Activated T-helper 17 cell treated with anti-CD3 and anti-CD28 coated beads, Interleukin-2, amount 50 U/mL, for 72 hours (primary cell): ENCODE results near the gene TNP2. TPM values are rescaled to one million over a fixed set of nuclear protein-coding genes. Genes with fewer than 3 reads are reported as not detected.
A peak's percentile ranks its signal among the peaks of the same experiment; 100 is the strongest.

ENCODE experiments used
- ATAC-seq: fragments of 150-1000 bp; cut with Tn5 transposase; replicated peaks from 2 replicates; pipeline ENCODE4 v1.10.0; 2021; ENCODE audit warnings: mild to moderate bottlenecking, moderate library complexity
- H3K27ac Mint-ChIP-seq: one replicate; pipeline ENCODE4 v1.8.0; 2022; ENCODE audit warnings: mixed read lengths
- H3K27me3 Mint-ChIP-seq: one replicate; pipeline ENCODE4 v1.8.0; 2022; ENCODE audit warnings: mixed read lengths
- H3K36me3 Mint-ChIP-seq: one replicate; pipeline ENCODE4 v1.8.0; 2022; ENCODE audit warnings: low read depth, mild to moderate bottlenecking, mixed read lengths
- H3K4me1 Mint-ChIP-seq: one replicate; pipeline ENCODE4 v1.8.0; 2022; ENCODE audit warnings: mixed read lengths
- H3K4me3 Mint-ChIP-seq: one replicate; pipeline ENCODE4 v1.8.0; 2022; ENCODE audit warnings: mild to moderate bottlenecking, mixed read lengths
- H3K9me3 Mint-ChIP-seq: one replicate; pipeline ENCODE4 v1.8.0; 2022; ENCODE audit warnings: mixed read lengths
- total RNA-seq, 2 donors: library from RNA; stranded (reverse); gene quantifications; one replicate each; pipeline ENCODE4 v1.2.3, GENCODE V29; 2022

Gene TNP2
- total RNA-seq, 2 donors from 2014 or later = not detected

DNA sequence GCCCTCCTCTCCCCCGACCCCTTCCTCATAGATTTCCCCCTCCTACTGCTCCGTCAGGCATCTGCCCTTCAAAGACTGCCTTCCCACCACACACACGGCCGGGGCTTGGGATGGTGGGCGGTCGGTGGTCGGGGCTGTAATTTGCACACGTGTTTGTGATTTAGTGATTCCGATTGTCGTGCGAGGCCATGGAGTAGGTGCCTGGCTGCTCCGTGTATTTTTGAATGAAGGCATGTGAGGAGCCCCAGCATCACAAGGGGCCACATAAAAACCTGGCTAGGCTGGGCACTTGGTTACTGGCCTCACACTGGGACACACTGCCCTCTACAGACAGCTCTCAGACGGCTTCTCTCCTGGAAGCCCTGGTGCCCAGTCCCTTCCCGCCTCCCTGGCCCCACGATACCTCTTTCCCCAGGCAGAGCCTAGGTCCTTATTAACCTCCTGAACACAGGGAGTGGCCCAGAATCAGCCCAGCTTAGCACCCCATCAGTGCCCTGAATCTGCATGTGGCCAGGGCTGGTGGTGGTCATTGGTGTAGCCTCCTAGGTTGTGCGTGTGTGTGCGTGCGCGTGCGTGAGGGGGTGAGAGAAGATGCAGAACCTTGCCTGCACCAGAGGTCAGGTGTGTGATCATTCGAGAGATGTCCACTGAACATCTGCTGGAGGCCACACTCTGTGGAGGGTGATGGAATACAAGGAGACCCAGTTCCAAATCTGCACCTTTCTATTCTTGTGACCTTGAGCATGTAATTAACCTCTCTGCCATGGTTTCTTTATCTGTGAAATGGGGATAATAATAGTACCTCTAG, 11.8 kb downstream of the TNP2 start:
- peak overlapping the region; percentile 98 for H3K27ac Mint-ChIP-seq
- H3K4me3 Mint-ChIP-seq = peak overlapping the region; percentile 98
- ATAC-seq = peak; percentile 27
- H3K9me3 Mint-ChIP-seq = no peaks in the 10 kb centered on the region
- H3K27me3 Mint-ChIP-seq = peaks cover 3% of the 10 kb centered on the region
- peaks cover 22% of the 10 kb centered on the region for H3K4me1 Mint-ChIP-seq
- peaks cover 46% of the 10 kb centered on the region for H3K36me3 Mint-ChIP-seq

DNA sequence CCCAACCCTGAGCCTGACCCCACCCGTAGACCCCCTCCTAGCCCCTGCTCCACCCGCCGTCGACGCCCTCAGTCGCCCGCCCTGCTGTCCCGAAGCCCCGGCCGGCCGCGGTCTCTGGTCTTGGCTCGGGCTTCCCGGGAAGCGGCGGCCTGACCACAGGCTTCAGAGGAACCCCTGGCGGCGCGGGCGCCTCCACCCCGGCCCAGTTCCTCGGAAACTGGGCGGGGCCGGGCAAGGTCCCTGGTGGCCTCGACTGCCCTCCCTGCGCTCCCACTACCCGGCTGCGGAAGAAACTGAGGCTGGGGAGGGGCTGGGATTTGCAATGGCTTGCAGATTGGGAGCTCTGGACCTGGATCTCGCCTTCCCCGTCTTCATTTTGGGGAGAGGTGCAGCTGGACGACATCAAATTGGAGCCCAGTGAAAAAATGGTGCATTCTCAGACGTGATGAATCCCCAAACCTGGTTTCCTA, 12.4 kb downstream of the TNP2 start:
- peak overlapping the region; percentile 98 for H3K4me3 Mint-ChIP-seq
- no peak for ATAC-seq
- H3K9me3 Mint-ChIP-seq = no peaks in the 10 kb centered on the region
- peaks cover 53% of the 10 kb centered on the region for H3K36me3 Mint-ChIP-seq
- peak overlapping the region; percentile 98 for H3K27ac Mint-ChIP-seq
- H3K27me3 Mint-ChIP-seq = peaks cover 3% of the 10 kb centered on the region
- peaks cover 27% of the 10 kb centered on the region for H3K4me1 Mint-ChIP-seq

DNA sequence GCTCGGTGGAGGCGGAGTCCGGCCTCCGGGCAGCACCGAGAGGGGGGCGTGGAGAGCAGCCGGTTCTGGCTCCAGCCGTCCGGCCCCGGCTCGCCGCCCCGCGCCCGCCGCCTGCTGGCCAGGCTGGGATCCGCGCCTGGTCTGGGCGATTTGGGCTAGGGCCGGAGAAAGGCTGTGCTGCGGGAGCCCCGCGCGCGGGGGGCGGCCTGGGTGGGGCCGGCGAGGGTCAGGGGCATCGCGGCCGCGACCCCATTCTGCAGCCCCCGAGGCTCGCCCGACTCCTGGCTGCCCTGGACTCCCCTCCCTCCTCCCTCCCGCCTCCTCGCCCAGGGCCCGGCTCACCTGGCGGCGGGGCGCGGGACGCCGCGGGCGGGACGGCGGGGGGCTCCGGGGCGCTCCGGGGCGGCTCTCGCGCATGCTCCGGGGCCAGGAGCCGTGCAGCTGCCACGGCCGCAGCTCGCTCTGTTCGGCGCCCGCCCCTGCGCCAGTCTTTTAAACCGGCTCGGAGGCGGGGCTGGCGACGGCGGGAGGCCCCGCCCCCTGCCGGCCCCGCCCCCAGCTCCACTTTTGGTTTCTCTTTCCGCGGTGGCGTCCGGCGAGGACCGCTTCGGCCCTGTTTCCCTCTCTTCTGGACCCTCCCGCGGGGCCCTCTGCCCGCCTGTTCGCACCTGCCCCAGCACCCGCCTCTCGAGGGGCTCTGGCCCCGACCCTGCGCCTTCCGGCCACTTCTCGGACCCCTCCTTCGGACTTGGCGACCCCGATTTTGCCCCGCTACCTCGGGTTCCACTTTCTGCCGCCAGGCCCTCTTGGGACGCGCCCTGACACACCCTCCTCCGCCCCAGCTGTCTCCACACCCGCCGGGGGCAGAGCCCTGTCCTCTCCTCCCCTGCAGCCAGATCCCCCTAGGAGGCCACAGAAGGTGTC, 13.1 kb downstream of the TNP2 start, which contains the start of gene SOCS1:
TSS of gene SOCS1 (minus strand) at position 468 of the 924 bp plus-strand sequence. CDS start 726 bp downstream, outside the sequence.
- peaks cover 29% of the 10 kb centered on the region for H3K4me1 Mint-ChIP-seq
- ATAC-seq = peak; percentile 49
- peaks cover 57% of the 10 kb centered on the region for H3K36me3 Mint-ChIP-seq
- H3K9me3 Mint-ChIP-seq = no peaks in the 10 kb centered on the region
- H3K4me3 Mint-ChIP-seq = peak within 1 kb of the TSS; percentile 98
- H3K27ac Mint-ChIP-seq = peak within 1 kb of the TSS; percentile 98
- peaks cover 3% of the 10 kb centered on the region for H3K27me3 Mint-ChIP-seq

DNA sequence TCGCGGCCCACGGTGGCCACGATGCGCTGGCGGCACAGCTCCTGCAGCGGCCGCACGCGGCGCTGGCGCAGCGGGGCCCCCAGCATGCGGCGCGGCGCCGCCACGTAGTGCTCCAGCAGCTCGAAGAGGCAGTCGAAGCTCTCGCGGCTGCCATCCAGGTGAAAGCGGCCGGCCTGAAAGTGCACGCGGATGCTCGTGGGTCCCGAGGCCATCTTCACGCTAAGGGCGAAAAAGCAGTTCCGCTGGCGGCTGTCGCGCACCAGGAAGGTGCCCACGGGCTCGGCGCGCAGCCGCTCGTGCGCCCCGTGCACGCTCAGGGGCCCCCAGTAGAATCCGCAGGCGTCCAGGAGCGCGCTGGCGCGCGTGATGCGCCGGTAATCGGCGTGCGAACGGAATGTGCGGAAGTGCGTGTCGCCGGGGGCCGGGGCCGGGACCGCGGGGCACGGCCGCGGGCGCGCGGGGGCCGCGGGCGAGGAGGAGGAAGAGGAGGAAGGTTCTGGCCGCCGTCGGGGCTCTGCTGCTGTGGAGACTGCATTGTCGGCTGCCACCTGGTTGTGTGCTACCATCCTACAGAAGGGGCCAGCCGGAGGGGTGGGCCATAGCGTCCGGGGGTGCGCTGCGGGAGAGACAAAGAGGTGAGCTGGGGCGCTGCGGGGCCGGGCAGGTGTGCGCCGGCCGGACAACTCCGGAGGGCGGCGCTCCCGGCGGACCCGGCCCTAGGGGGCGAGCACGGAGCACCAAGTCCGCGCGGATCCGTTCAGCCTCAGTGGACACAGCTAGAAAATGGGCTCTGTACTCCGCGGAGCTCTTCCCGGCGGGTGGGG, 14.0 kb downstream of the TNP2 start:
- Mint-ChIP-seq H3K27ac (peak overlapping the region; percentile 98), H3K9me3 (no peaks in the 10 kb centered on the region), H3K27me3 (peaks cover under 1% of the 10 kb centered on the region), H3K4me1 (peaks cover 31% of the 10 kb centered on the region), H3K36me3 (peaks cover 65% of the 10 kb centered on the region), H3K4me3 (peak overlapping the region; percentile 97)
- no peak for ATAC-seq

DNA sequence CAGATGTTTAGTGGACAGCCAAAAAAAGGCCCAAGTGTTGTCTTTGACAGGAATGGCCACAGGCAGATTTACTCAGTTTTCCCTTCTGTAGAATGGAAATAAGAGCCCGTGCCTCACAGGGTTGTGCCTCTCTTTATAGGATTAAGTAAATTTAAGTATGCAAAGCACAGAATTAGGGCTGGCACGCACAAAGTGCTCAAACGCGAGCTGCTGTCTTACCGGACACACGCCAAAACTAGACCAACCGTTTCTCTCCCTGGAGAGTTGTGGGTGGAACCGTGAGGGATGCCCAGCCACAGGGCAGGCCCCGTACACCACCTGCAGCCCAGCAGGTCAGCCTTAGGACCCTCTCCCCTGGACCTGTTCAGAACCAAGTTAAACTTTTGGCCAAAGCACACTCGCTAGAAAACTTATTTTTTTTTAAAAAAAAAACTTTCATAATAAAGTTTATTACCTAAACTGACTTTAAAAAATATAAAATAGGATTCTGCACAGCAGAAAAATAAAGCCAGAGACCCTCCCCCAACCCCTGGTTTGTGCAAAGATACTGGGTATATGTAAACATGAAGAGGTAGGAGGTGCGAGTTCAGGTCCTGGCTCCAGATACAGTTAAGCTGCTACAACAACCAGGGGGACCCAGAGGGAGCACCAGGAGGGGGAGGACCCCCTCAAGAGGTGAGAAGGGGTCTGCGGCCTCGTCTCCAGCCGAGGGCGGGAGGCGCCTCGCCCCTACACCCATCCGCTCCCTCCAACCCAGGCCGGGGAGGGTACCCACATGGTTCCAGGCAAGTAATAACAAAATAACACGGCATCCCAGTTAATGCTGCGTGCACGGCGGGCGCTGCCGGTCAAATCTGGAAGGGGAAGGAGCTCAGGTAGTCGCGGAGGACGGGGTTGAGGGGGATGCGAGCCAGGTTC, 14.9 kb downstream of the TNP2 start:
- H3K27ac Mint-ChIP-seq = peak overlapping the region; percentile 98
- H3K4me3 Mint-ChIP-seq = peak overlapping the region; percentile 97
- peaks cover 65% of the 10 kb centered on the region for H3K36me3 Mint-ChIP-seq
- ATAC-seq = no peak
- H3K27me3 Mint-ChIP-seq = no peaks in the 10 kb centered on the region
- peaks cover 28% of the 10 kb centered on the region for H3K4me1 Mint-ChIP-seq
- no peaks in the 10 kb centered on the region for H3K9me3 Mint-ChIP-seq

DNA sequence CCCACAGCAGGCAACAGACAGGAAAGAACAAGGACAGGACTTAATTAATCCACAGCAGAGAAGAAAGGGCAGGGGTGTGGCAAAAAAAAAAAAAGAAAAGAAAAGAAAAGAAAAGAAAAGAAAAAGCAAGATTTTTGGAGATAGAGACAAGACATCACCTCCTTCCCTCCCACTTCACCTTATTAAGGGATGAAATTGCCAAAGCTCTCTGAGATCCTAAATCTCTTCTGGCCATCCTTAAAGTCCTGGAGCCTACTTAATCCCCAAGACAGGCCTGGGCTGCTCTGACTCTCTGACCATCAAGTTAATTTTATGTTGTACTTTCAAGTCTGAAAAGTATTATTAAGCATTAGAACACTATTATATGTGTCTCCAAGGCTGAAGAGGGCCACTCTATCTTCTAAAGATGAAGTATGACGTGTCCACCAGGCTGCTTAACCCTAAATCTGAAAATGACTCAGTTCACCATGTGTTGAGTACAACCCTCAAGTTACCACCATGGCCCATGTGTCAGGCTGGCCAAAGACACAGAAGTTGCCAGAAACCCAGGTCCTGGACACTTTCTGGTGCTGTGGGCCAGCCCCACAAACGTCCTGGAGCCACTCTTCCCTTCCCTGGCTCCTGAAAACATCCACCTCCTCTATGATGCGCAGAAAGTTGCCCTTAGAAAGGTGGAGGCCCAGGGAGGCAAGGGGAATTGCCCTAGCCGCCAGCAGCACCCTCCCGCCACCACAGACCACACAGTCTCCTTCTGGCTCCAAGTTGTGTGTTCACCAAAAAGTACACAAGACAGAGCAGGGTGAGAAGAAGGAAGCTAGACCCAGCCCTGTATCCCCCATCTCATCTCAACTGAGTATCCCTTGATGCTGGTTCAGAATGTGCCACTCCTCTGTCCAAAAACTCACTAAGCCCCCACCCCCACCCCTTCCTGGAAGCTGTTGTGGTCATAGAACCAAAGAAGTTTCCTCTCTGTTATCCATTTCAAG, 15.8 kb downstream of the TNP2 start:
- peak overlapping the region; percentile 97 for H3K4me3 Mint-ChIP-seq
- no peaks in the 10 kb centered on the region for H3K27me3 Mint-ChIP-seq
- H3K27ac Mint-ChIP-seq = peak overlapping the region; percentile 98
- peaks cover 65% of the 10 kb centered on the region for H3K36me3 Mint-ChIP-seq
- H3K4me1 Mint-ChIP-seq = peaks cover 29% of the 10 kb centered on the region
- ATAC-seq = peak; percentile 50
- no peaks in the 10 kb centered on the region for H3K9me3 Mint-ChIP-seq

DNA sequence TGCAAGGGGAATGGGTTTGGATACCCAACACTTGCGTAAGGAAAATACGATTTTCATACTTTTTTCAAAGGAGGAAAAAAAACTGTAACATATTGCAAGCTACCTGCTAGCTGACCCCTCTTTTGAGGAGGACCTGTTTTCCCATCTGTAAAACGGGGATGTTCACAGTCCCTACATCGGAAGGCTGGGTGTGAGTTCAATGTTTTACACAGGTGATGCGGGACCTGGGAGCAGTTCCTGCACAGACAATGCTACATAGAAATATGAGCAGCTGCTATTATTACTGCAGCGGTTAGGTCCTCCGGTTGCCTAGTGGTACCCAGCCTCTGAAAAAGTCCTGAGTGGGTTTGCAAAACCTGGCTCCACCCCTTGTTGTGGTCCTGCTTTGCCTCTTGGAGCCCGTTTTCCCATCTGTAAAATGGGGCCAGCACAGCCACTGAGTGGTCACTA, 16.6 kb downstream of the TNP2 start:
- Mint-ChIP-seq H3K27me3 (no peaks in the 10 kb centered on the region), H3K27ac (peak overlapping the region; percentile 98), H3K9me3 (no peaks in the 10 kb centered on the region), H3K36me3 (peaks cover 65% of the 10 kb centered on the region), H3K4me3 (peak overlapping the region; percentile 97), H3K4me1 (peaks cover 23% of the 10 kb centered on the region)
- ATAC-seq = no peak

DNA sequence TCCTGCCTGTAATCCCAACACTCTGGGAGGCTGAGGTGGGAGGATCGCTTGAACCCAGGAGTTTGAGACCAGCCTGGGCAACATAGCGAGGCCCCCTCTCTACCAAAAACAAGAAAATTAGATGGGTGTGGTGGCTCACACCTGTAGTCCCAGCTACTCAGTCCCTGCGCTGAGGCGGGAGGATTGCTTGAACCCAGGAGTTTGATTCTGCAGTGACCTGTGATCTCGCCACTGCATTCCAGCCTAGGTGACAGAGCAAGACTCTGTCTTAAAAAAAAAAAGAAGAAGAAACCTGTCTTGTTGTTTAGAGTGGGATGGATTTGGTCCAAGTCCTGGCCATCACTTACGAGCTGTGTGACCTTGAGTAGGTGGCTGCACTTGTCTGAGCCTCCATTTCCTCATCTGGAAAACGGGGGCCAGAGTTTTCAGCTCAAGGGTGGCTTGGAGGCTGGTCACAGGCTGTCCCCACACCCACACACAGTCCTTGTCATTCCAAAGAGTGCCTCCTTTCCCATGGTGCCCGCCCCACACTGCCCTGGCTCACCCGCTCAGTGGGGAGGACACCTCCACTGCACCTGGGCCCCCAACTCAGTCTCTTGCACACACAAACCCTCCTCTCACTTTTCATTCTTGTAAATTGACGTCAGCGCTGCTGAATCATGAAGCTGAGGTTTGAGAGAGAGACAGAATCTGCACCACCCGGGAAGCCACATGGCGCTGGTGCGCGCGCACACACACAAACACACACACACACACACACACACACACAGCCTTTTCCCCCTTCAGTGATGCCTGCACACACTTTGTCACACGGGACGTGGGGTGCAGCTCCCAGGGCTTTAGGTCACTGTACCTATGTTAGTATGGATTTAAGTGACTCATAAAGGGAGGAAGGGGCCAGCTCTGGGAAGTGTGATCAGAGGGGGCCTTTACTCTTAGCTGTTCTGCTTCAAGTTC, 17.3 kb downstream of the TNP2 start:
- Mint-ChIP-seq H3K4me1 (peaks cover 17% of the 10 kb centered on the region), H3K36me3 (peaks cover 59% of the 10 kb centered on the region), H3K9me3 (no peaks in the 10 kb centered on the region), H3K27ac (peak overlapping the region; percentile 98), H3K27me3 (no peaks in the 10 kb centered on the region), H3K4me3 (peak overlapping the region; percentile 97)
- peak; percentile 53 for ATAC-seq

DNA sequence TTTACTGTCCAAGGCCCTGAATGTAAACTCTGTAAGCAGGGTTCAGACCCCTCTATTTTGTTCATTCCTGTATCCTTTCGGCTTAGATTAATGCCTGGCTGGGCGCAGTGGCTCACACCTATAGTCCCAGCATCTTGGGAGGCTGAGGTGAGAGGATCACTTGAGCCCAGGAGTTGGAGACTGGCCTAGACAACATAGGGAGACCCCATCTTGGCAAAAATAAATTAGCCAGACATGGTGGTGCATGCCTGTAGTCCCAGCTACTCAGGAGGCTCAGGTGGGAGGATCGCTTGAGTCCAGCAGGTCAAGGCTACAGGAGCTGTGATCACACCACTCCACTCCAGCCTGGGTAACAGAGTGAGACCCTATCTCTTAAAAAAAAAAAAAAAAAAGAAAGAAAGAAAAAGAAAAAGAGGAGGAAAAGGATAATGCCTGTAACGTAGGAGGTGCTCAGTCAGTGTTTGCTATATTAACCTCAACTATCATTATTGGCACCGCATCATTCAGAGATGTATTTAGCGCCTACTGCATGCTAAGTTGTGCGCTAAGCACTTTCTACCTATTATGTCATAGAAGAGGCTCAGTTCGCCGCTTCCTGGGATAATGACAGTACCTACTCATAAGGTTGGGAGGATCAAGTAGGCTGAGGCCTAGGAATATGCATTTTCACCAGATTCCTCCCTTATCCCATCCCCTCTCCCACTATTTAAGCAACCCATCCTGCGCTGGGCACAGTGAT, 18.2 kb downstream of the TNP2 start:
- Mint-ChIP-seq H3K9me3 (no peaks in the 10 kb centered on the region), H3K27ac (peak overlapping the region; percentile 98), H3K4me1 (peaks cover 17% of the 10 kb centered on the region), H3K36me3 (peaks cover 51% of the 10 kb centered on the region), H3K27me3 (no peaks in the 10 kb centered on the region), H3K4me3 (peak overlapping the region; percentile 97)
- ATAC-seq = no peak

DNA sequence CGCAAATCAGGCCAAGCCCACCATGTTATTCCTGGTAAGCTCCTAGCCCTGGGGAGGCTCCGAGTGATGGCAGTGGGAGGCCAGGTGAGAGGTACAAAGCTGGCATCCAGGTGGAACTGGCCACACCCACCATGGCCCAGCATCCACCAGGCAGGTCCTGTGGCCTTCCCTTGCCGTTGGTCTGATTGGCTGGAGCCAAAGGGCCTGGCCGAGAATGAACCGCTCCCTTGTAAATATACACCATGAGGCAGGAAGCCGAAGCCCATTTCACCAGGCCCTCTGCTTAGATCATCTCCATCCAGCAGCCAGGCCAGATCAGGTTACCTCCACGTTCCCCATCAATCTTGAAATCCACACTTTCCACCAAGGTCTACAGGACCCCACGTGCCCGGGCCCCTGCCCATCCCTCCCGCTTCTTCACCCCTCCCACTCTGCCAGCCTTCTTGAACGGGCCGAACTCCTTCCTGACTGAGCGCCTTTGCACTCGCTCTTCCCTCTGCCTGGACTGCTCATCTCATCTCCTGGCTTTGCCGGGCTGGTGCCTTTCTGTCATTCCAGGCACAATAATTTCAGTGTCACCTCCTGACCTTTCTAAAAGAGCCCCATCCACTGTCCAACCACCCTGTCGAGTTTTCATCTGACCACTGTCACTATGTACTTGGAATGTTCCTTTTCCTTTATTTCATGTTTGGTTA, 18.9 kb downstream of the TNP2 start:
- H3K4me3 Mint-ChIP-seq = peak overlapping the region; percentile 97
- H3K9me3 Mint-ChIP-seq = no peaks in the 10 kb centered on the region
- H3K4me1 Mint-ChIP-seq = peaks cover 24% of the 10 kb centered on the region
- peak overlapping the region; percentile 98 for H3K27ac Mint-ChIP-seq
- ATAC-seq = no peak
- no peaks in the 10 kb centered on the region for H3K27me3 Mint-ChIP-seq
- peaks cover 48% of the 10 kb centered on the region for H3K36me3 Mint-ChIP-seq
